H9 (cell line): ENCODE results near the gene RRBP1. TPM values are rescaled to one million over a fixed set of nuclear protein-coding genes. Genes with fewer than 3 reads are reported as not detected.

Source experiments
- DNase-seq: peaks from one replicate; pipeline ENCODE4 v3.0.0-alpha.2; 2017
- H2AFZ ChIP-seq: one replicate; pipeline ENCODE4 v1.6.1; 2013; ENCODE audit warnings: mild to moderate bottlenecking, low read length, control low read depth, moderate library complexity
- H2AK5ac ChIP-seq: 2 replicates; pipeline ENCODE4 v1.6.1; 2013; ENCODE audit warnings: low read length, control low read depth, mixed read lengths; ENCODE audit not compliant: insufficient read length
- H2BK120ac ChIP-seq: one replicate; pipeline ENCODE4 v1.6.1; 2013; ENCODE audit warnings: low read depth, mild to moderate bottlenecking, low read length, control low read depth, inconsistent platforms; ENCODE audit not compliant: poor library complexity, severe bottlenecking
- H2BK12ac ChIP-seq: 2 replicates; pipeline ENCODE4 v1.6.1; 2013; ENCODE audit warnings: low read length, control low read depth, mixed read lengths, low read depth; ENCODE audit not compliant: insufficient read length
- H2BK15ac ChIP-seq: 2 replicates; pipeline ENCODE4 v1.6.1; 2013; ENCODE audit warnings: low read depth, low read length, control low read depth
- H2BK20ac ChIP-seq: one replicate; pipeline ENCODE4 v1.6.1; 2013; ENCODE audit warnings: low read depth, mild to moderate bottlenecking, low read length, control low read depth, inconsistent platforms; ENCODE audit not compliant: poor library complexity, severe bottlenecking
- H2BK5ac ChIP-seq: 2 replicates; pipeline ENCODE4 v1.6.1; 2013; ENCODE audit warnings: low read length, control low read depth, mixed read lengths; ENCODE audit not compliant: insufficient read length
- H3K14ac ChIP-seq: 2 replicates; pipeline ENCODE4 v1.6.1; 2013; ENCODE audit warnings: low read length, control low read depth; ENCODE audit not compliant: insufficient read depth
- H3K18ac ChIP-seq: 2 replicates; pipeline ENCODE4 v1.6.1; 2013; ENCODE audit warnings: low read depth, mild to moderate bottlenecking, mixed read lengths, low read length, control low read depth; ENCODE audit not compliant: insufficient read length
- H3K23ac ChIP-seq: 2 replicates; pipeline ENCODE4 v1.6.1; 2013; ENCODE audit warnings: low read length, control low read depth, mixed read lengths, low read depth; ENCODE audit not compliant: insufficient read length
- H3K23me2 ChIP-seq: 2 replicates; pipeline ENCODE4 v1.6.1; 2013; ENCODE audit warnings: low read depth, mild to moderate bottlenecking, mixed read lengths, low read length, control low read depth; ENCODE audit not compliant: insufficient read length, poor library complexity, severe bottlenecking
- H3K27ac ChIP-seq: 2 replicates; pipeline ENCODE4 v1.5.1; 2013; ENCODE audit warnings: low read length, control low read depth, mixed read lengths, low read depth; ENCODE audit not compliant: insufficient read length
- H3K27me3 ChIP-seq: 2 replicates; pipeline ENCODE4 v1.6.1; 2013; ENCODE audit warnings: low read length, control low read depth, inconsistent platforms; ENCODE audit not compliant: insufficient read depth
- H3K4ac ChIP-seq: 2 replicates; pipeline ENCODE4 v1.6.1; 2013; ENCODE audit warnings: low read depth, mild to moderate bottlenecking, control low read depth, inconsistent platforms, low read length, moderate library complexity
- H3K4me1 ChIP-seq: 2 replicates; pipeline ENCODE4 v1.6.1; 2013; ENCODE audit warnings: low read length, control low read depth, inconsistent platforms; ENCODE audit not compliant: insufficient read depth
- H3K4me2 ChIP-seq: 2 replicates; pipeline ENCODE4 v1.6.1; 2013; ENCODE audit warnings: low read length, control low read depth, mixed read lengths; ENCODE audit not compliant: insufficient read length, insufficient read depth
- H3K56ac ChIP-seq: 2 replicates; pipeline ENCODE4 v1.6.1; 2013; ENCODE audit warnings: low read depth, mild to moderate bottlenecking, mixed read lengths, low read length, control low read depth; ENCODE audit not compliant: insufficient read length
- H3K79me1 ChIP-seq: 2 replicates; pipeline ENCODE4 v1.6.1; 2013; ENCODE audit warnings: low read depth, mild to moderate bottlenecking, moderate library complexity, low read length, control low read depth, inconsistent platforms; ENCODE audit not compliant: insufficient read depth, poor library complexity, severe bottlenecking
- H3K79me2 ChIP-seq: 2 replicates; pipeline ENCODE4 v1.6.1; 2013; ENCODE audit warnings: low read length, control low read depth, inconsistent platforms; ENCODE audit not compliant: insufficient read depth
- H3K9ac ChIP-seq: 2 replicates; pipeline ENCODE4 v1.6.1; 2013; ENCODE audit warnings: low read length, control low read depth, mixed read lengths; ENCODE audit not compliant: insufficient read length; ENCODE audit errors: extremely low read depth
- H3K9me3 ChIP-seq: one replicate; pipeline ENCODE4 v1.6.1; 2013; ENCODE audit warnings: low read depth, low read length, inconsistent platforms; ENCODE audit not compliant: control insufficient read depth
- H3T11ph ChIP-seq: one replicate; pipeline ENCODE4 v1.6.1; 2013; ENCODE audit warnings: mild to moderate bottlenecking, low read length, control low read depth, inconsistent platforms
- H4K20me1 ChIP-seq: one replicate; pipeline ENCODE4 v1.6.1; 2013; ENCODE audit not compliant: control insufficient read depth, insufficient read length, insufficient read depth
- H4K5ac ChIP-seq: 2 replicates; pipeline ENCODE4 v1.6.1; 2013; ENCODE audit warnings: low read depth, mild to moderate bottlenecking, mixed read lengths, low read length, control low read depth; ENCODE audit not compliant: insufficient read length
- H4K8ac ChIP-seq: replicated peaks from 2 replicates; pipeline ENCODE4 v1.6.1; 2013; ENCODE audit warnings: low read length, control low read depth, mixed read lengths, low read depth; ENCODE audit not compliant: insufficient read length
- H4K91ac ChIP-seq: 2 replicates; pipeline ENCODE4 v1.6.1; 2013; ENCODE audit warnings: low read depth, mild to moderate bottlenecking, moderate library complexity, mixed read lengths, low read length, control low read depth; ENCODE audit not compliant: insufficient read length
- H3K27ac Mint-ChIP-seq, 3 experiments: 2 replicates in 2 of 3; 3 replicates in 1 of 3; pipeline ENCODE4 v1.8.0; 2020 to 2021; ENCODE audit warnings: mixed read lengths in 3 of 3, mild to moderate bottlenecking in 1 of 3, moderate library complexity in 1 of 3
- H3K27me3 Mint-ChIP-seq: 2 replicates; pipeline ENCODE4 v1.8.0; 2021; ENCODE audit warnings: low read depth, mild to moderate bottlenecking, moderate library complexity, mixed read lengths
- H3K36me3 Mint-ChIP-seq, 3 experiments: 2 replicates in 2 of 3; 3 replicates in 1 of 3; pipeline ENCODE4 v1.8.0; 2020 to 2021; ENCODE audit warnings: low read depth in 3 of 3, mixed read lengths in 3 of 3; ENCODE audit not compliant: insufficient read depth in 1 of 3
- H3K4me1 Mint-ChIP-seq, 2 experiments: 2 replicates each; pipeline ENCODE4 v1.8.0; 2020; ENCODE audit warnings: mixed read lengths in 2 of 2
- H3K4me3 Mint-ChIP-seq, 2 experiments: 2 replicates in 1 of 2; 3 replicates in 1 of 2; pipeline ENCODE4 v1.8.0; 2020 to 2021; ENCODE audit warnings: mild to moderate bottlenecking in 2 of 2, mixed read lengths in 2 of 2, moderate library complexity in 1 of 2
- H3K9me3 Mint-ChIP-seq, 2 experiments: 2 replicates in 1 of 2; 3 replicates in 1 of 2; pipeline ENCODE4 v1.8.0; 2020; ENCODE audit warnings: mild to moderate bottlenecking in 2 of 2, mixed read lengths in 2 of 2, moderate library complexity in 1 of 2
- WGBS: extraction: QIAGEN DNeasy Blood & Tissue Kit; methylation state at CpG from one replicate; pipeline ENCODE4 v1.1.7; 2013; ENCODE audit warnings: missing lambda C conversion rate, low lambda C conversion rate, mixed read lengths; ENCODE audit not compliant: insufficient read length; ENCODE audit errors: extremely low coverage; 5-methylcytosine and 5-hydroxymethylcytosine counted together
- total RNA-seq: library from RNA; stranded (reverse); gene quantifications from 2 replicates; pipeline ENCODE4 v1.2.1, GENCODE V29; 2021
- TF ChIP-seq, protein P1 (sequence below): fragments of 200-600 bp; sonication (generic); conservative IDR thresholded peaks from 3 replicates; pipeline ENCODE4 v1.8.0; 2021; ENCODE audit warnings: antibody characterized with exemption, mild to moderate bottlenecking

RRBP1 gene
- total RNA-seq, 1 experiment from 2014 or later = 97.8 TPM

DNA sequence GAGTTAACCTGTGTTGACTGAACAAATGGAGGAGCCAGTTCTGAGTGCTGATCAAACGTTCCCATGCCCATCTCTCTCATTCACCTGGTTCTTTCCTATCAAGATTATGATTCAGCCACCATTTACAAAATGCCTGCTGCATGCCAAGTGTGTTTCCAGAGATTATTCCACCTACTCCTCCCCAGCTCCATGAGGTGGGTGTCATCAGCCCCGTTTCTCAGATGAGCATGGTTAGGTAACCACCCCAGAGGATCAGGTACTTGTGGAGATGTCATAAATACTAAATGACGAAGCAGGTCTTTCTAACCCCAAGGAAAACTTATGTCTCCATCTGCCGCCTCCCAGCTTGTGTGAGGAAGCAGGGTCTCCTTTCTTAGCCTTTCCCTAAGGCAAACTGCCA is 19.8 kb upstream of the RRBP1 start:
- TF ChIP-seq, protein P1, sequence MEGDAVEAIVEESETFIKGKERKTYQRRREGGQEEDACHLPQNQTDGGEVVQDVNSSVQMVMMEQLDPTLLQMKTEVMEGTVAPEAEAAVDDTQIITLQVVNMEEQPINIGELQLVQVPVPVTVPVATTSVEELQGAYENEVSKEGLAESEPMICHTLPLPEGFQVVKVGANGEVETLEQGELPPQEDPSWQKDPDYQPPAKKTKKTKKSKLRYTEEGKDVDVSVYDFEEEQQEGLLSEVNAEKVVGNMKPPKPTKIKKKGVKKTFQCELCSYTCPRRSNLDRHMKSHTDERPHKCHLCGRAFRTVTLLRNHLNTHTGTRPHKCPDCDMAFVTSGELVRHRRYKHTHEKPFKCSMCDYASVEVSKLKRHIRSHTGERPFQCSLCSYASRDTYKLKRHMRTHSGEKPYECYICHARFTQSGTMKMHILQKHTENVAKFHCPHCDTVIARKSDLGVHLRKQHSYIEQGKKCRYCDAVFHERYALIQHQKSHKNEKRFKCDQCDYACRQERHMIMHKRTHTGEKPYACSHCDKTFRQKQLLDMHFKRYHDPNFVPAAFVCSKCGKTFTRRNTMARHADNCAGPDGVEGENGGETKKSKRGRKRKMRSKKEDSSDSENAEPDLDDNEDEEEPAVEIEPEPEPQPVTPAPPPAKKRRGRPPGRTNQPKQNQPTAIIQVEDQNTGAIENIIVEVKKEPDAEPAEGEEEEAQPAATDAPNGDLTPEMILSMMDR = no peak
- H2BK15ac ChIP-seq = no peak overlapping the region
- WGBS = no CpG with 5 or more reads among the region's 4 CpGs
- no peak overlapping the region for H3K27ac ChIP-seq
- Mint-ChIP-seq H3K36me3 (no peaks in the 10 kb centered on the region), H3K27me3 (peaks cover 1% of the 10 kb centered on the region; the same call in 1 of the 2 replicates), H3K4me3 (no peak overlapping the region), H3K27ac (no peak overlapping the region), H3K4me1 (no peaks in the 10 kb centered on the region; a peak in 1 of 4 replicates), H3K9me3 (peaks cover 0 to 2% of the 10 kb centered on the region in 2 experiments; a peak in 1 of 5 replicates)
- DNase-seq = no peak
- no peaks in the 10 kb centered on the region for H3K79me1 ChIP-seq
- H2BK12ac ChIP-seq = no peak overlapping the region
- no peak overlapping the region for H3K14ac ChIP-seq
- no peak overlapping the region for H3K56ac ChIP-seq
- H3K23me2 ChIP-seq = no peaks in the 10 kb centered on the region
- H3K4me2 ChIP-seq = no peak overlapping the region
- H4K91ac ChIP-seq = no peak overlapping the region
- H3K9ac ChIP-seq = no peak overlapping the region
- no peak overlapping the region for H2AK5ac ChIP-seq
- no peak overlapping the region for H3K18ac ChIP-seq
- H4K8ac ChIP-seq = no peak overlapping the region
- H2AFZ ChIP-seq = no peak overlapping the region
- H2BK5ac ChIP-seq = no peak overlapping the region
- no peak overlapping the region for H2BK20ac ChIP-seq
- H3K27me3 ChIP-seq = no peaks in the 10 kb centered on the region
- peaks cover 2% of the 10 kb centered on the region for H4K20me1 ChIP-seq
- H2BK120ac ChIP-seq = no peak overlapping the region
- no peak overlapping the region for H3T11ph ChIP-seq
- no peak overlapping the region for H4K5ac ChIP-seq
- H3K4ac ChIP-seq = no peak overlapping the region
- no peaks in the 10 kb centered on the region for H3K4me1 ChIP-seq
- H3K79me2 ChIP-seq = no peaks in the 10 kb centered on the region
- H3K9me3 ChIP-seq = no peaks in the 10 kb centered on the region
- no peak overlapping the region for H3K23ac ChIP-seq
